LNCaP clone FGC (cell line): ENCODE measurements around the gene JOSD2.

Experiments
- DNase-seq: peaks from one replicate; pipeline ENCODE4 v3.0.0-alpha.2; 2011; ENCODE audit warnings: low read depth
- H3K4me3 ChIP-seq: 2 replicates; pipeline ENCODE4 v1.5.1; 2011; ENCODE audit warnings: mild to moderate bottlenecking, low read depth, low read length, control low read depth
- TF ChIP-seq, protein P1 (sequence below): IDR thresholded peaks from 2 replicates; pipeline ENCODE4 v1.5.1; 2012; ENCODE audit warnings: mild to moderate bottlenecking; ENCODE audit not compliant: control insufficient read depth, insufficient read depth; ENCODE audit errors: extremely low read depth

JOSD2 gene, protein sequence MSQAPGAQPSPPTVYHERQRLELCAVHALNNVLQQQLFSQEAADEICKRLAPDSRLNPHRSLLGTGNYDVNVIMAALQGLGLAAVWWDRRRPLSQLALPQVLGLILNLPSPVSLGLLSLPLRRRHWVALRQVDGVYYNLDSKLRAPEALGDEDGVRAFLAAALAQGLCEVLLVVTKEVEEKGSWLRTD

DNA sequence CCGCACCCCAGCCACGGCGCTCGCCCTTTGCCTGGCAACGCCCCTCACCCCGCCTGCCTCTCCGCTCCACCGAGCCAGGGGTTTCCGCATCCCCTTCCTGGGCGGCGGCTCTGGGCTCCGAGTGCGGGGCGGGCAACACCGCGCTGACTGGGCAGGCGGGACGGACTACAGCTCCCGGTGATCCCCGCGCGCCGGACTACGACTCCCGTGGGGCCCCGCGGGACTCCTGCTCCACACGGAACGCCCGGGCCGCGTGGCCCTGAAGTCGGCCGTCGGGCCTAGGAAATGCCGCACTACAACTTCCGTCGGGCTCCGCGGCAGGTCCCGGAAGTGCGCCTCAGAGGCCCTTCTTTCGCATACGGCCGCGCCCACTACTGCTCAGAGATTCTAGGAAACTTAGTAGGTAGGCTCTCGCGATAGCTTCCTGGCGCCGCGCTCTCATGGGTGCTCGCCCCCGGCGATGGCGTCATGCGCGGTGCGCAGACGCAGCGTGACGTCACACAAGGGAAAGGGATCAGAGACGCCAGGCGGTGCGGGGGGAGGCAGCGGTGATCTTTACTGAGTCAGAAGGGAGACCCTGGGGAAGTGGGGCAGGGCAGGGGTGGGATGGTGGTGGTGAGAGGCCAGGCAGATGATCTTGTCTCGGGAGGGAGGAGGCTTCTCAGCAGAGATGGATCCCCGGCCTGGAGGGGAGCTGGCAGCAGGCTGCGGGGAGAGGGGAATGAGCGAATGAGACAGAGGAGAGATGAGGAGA is at the start of gene JOSD2:
TSS of gene JOSD2 (minus strand) at position 123 of the 754 bp plus-strand sequence. CDS start 760 bp downstream, outside the sequence.
- peak; percentile 97 for DNase-seq
- TF ChIP-seq, protein P1, sequence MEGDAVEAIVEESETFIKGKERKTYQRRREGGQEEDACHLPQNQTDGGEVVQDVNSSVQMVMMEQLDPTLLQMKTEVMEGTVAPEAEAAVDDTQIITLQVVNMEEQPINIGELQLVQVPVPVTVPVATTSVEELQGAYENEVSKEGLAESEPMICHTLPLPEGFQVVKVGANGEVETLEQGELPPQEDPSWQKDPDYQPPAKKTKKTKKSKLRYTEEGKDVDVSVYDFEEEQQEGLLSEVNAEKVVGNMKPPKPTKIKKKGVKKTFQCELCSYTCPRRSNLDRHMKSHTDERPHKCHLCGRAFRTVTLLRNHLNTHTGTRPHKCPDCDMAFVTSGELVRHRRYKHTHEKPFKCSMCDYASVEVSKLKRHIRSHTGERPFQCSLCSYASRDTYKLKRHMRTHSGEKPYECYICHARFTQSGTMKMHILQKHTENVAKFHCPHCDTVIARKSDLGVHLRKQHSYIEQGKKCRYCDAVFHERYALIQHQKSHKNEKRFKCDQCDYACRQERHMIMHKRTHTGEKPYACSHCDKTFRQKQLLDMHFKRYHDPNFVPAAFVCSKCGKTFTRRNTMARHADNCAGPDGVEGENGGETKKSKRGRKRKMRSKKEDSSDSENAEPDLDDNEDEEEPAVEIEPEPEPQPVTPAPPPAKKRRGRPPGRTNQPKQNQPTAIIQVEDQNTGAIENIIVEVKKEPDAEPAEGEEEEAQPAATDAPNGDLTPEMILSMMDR: no peak

DNA sequence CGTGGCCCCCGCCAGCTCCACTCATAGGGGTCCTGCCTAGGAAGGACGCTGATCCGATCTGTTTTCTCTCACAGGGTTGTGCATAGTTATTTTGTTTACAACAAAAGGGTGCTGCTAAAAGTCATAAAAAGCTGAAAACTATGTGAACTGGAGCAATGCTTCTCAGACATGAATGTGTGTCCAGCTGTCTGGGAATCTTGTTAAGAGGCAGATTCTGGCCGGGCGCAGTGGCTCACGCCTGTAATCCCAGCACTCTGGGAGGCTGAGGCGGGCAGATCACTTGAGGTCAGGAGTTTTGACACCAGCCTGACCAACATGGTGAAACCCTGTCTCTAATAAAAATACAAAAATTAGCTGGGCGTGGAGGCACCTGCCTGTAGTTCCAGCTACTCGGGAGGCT is 48.6 kb upstream of the JOSD2 start:
- TF ChIP-seq, protein P1: no peak
- no peak overlapping the region for H3K4me3 ChIP-seq
- no peak for DNase-seq

More for the DNA sequence above, at the start of gene JOSD2:
- H3K4me3 ChIP-seq: peak within 1 kb of the TSS; percentile 74

DNA sequence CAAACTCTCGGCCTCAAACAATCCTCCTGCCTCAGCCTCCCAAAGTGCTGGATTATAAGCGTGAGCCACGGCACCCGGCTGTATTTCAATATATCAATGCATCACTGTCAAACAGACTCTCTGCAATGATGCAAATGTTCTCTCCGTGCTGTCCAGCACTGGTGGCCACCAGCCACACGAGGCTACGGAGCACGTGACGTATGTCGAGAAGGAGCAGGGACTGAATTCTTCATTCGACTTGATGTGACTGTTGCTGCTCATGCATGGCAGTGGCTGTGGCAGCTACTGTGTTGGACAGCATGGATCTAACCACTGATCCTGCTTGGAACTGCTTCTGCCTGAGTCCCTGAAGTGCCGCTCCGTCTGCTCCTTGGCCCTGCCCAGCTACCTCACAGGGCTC is 47.5 kb upstream of the JOSD2 start:
- no peak overlapping the region for H3K4me3 ChIP-seq
- TF ChIP-seq, protein P1: no peak

DNA sequence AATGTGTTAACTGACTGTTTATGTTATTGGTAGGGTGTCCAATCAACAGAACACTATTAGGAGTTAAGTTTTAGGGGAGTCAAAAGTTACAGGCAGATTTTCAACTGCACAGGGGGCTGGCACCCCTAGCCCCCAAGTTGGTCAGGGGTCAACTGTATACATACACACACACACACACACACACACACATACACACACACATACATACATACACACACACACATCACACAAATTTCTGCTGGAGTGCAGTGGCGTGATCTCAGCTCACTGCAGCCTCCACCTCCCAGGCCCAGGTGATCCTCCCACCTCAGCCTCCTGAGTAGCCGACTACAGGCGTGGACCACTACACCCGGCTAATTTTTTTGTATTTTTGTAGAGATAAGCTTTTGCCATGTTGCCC is 47.0 kb upstream of the JOSD2 start:
- H3K4me3 ChIP-seq: no peak overlapping the region
- TF ChIP-seq, protein P1: no peak
- no peak for DNase-seq

More for the DNA sequence above, 47.5 kb upstream of the JOSD2 start:
- DNase-seq: no peak

DNA sequence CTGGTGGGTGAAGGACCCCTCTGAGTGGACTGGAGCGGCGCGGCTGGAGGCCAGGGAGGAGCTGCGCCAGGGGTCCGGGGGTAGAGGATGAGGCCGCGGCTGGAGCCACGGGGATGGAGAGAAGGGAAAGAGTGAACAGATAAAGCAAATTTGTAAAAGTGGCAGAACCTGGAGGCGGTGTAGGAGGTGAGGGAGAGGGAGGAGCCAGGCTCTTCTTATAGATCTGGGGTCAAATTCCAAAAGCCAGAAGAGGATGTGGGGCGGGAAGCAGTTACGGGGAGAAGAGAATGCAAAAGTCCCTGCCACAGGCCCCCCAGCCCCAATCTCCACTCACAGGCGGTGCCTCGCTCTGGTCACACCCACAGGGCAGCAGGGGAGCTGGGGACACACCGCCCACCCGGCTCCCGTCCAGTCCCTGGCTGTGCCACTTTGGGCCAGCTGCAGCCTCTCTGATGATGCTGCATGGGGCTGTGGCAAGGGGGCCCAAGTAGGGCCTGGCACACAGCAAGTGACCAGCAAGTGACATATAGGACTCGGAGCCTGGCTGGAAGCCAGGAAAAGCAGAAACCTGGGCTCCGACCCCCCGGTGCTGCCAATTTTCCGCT is 46.1 kb upstream of the JOSD2 start:
- DNase-seq: no peak
- TF ChIP-seq, protein P1: no peak
- no peak overlapping the region for H3K4me3 ChIP-seq

DNA sequence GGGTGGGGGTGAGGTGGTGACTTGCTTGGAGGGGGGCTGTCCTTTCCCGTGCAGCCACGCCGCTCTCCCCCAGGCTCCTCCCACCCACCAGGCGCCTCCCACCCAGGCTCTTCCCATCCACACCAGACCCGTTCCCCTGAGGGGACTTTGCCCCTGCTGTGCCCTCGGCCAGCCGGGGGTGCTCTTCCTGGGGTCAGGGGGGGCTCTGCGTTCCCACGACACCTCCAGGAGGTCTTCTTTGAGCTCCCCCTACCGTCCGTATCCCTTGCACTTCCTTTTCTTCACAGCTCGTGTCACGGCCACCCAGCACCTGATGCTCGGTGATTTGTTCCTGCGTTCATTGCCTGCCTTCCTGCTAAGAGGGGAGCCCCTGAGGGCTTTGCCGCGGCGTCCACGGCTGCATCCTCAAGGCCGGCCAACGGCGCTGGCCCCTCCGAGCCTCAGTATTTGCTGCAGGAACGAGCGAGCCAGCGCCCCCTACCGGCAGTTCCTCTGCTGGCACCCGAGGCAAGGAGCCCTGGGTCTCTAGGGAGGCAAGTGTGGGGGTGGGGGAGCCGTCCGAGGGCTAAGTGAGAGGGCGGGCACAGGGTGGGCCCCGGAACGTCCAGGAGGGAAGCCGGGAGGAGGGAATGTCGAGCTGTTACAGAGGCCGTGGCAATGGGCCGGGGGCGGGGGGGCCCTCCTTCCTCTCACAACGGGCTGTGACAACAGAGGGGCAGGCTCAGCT is 45.5 kb upstream of the JOSD2 start:
- peak overlapping the region; percentile 42 for H3K4me3 ChIP-seq
- peak; percentile 7 for DNase-seq
- TF ChIP-seq, protein P1: peak; percentile 86
